Measurements from ENCODE around the gene VHLL.

Gene VHLL

GRCh38 chr1:156310962-156311361 lies 11.9 kb upstream of the VHLL start:
- Mint-ChIP-seq H3K36me3 (peaks cover 33 to 58% of the 10 kb centered on the region in 2 donors), H3K9me3 (no peaks in the 10 kb centered on the region), H3K4me3 (no peak overlapping the region), H3K27ac (no peak overlapping the region), H3K27me3 (no peaks in the 10 kb centered on the region), H3K4me1 (peaks cover 0 to 5% of the 10 kb centered on the region in 2 donors)
- DNase-seq (no peak), ATAC-seq (replicated peaks) (no peak)

GRCh38 chr1:156308078-156308477 lies 9.0 kb upstream of the VHLL start:
- Mint-ChIP-seq H3K27ac (no peak overlapping the region), H3K4me1 (peaks cover 0 to 2% of the 10 kb centered on the region in 2 donors), H3K27me3 (no peaks in the 10 kb centered on the region), H3K9me3 (no peaks in the 10 kb centered on the region), H3K4me3 (no peak overlapping the region), H3K36me3 (peaks cover 27 to 51% of the 10 kb centered on the region in 2 donors)
- no peak for ATAC-seq (replicated peaks)
- no peak for DNase-seq

- ATAC-seq (replicated peaks) = no peak
Observed at GRCh38 chr1:156305215-156305614, 6.1 kb upstream of the VHLL start.

GRCh38 chr1:156303241-156303640 lies 4.1 kb upstream of the VHLL start:
- Mint-ChIP-seq H3K27ac (no peak overlapping the region), H3K36me3 (peaks cover 21 to 40% of the 10 kb centered on the region in 2 donors), H3K4me1 (peaks cover 2 to 5% of the 10 kb centered on the region in 2 donors), H3K9me3 (no peaks in the 10 kb centered on the region), H3K27me3 (no peaks in the 10 kb centered on the region), H3K4me3 (no peak overlapping the region)
- ATAC-seq (replicated peaks) (no peak), DNase-seq (no peak)

More at GRCh38 chr1:156305215-156305614, 6.1 kb upstream of the VHLL start:
- peak overlapping the region; percentile 68 for H3K27ac Mint-ChIP-seq
- peaks cover 22 to 45% of the 10 kb centered on the region in 2 donors for H3K36me3 Mint-ChIP-seq
- no peaks in the 10 kb centered on the region for H3K9me3 Mint-ChIP-seq
- no peak for DNase-seq
- no peak overlapping the region for H3K4me3 Mint-ChIP-seq
- no peaks in the 10 kb centered on the region for H3K27me3 Mint-ChIP-seq
- peaks cover 2 to 5% of the 10 kb centered on the region in 2 donors for H3K4me1 Mint-ChIP-seq

- H3K4me3 Mint-ChIP-seq = peak within 1 kb of the TSS; percentile 87 to 94
- ATAC-seq (replicated peaks) (peak; percentile 79 to 81), DNase-seq (peak; percentile 22)
- H3K27me3 Mint-ChIP-seq = no peaks in the 10 kb centered on the region
- H3K36me3 Mint-ChIP-seq = peaks cover 18 to 34% of the 10 kb centered on the region in 2 donors
- peaks cover 12 to 34% of the 10 kb centered on the region in 2 donors for H3K4me1 Mint-ChIP-seq
- peak within 1 kb of the TSS; percentile 85 for H3K27ac Mint-ChIP-seq
- H3K9me3 Mint-ChIP-seq = no peaks in the 10 kb centered on the region
Observed at GRCh38 chr1:156295391-156295947, 3.6 kb downstream of the VHLL start, which contains the start of gene GLMP. Gene GLMP, minus strand, starts transcription at chr1:156295679. Its CDS starts 34 bp downstream, at chr1:156295645.

DNA sequence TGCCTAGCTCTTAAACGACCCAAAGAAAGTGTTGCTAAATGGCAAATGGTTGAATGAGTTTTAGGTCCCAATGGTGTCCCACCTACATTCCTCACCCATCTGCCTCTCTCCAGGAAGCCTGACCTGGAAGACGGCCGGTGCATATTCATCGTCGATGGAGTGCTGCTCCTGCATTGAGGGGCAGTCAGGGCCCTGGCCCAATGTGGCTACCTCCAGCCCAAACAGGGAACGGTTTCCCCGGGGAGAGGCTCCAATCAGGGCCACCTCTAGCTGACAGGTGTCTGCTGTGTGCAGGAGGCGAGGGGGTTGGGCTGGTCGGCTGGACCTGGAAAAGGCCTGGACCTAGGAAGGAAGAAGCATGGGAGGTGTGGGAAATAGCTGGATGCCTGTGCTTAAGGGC lies 5.2 kb downstream of the VHLL start:
- no peaks in the 10 kb centered on the region for H3K27me3 Mint-ChIP-seq
- H3K4me3 Mint-ChIP-seq = peak overlapping the region in 1 of 2 donors; percentile 5
- peaks cover 12 to 34% of the 10 kb centered on the region in 2 donors for H3K4me1 Mint-ChIP-seq
- DNase-seq (no peak), ATAC-seq (replicated peaks) (no peak)
- no peak overlapping the region for H3K27ac Mint-ChIP-seq
- H3K9me3 Mint-ChIP-seq = no peaks in the 10 kb centered on the region
- H3K36me3 Mint-ChIP-seq = peaks cover 16 to 36% of the 10 kb centered on the region in 2 donors

GRCh38 chr1:156293098-156293434 lies 6.0 kb downstream of the VHLL start:
- Mint-ChIP-seq H3K27me3 (no peaks in the 10 kb centered on the region), H3K27ac (peak overlapping the region; percentile 88), H3K4me1 (peaks cover 12 to 34% of the 10 kb centered on the region in 2 donors), H3K4me3 (no peak overlapping the region), H3K36me3 (peaks cover 20 to 37% of the 10 kb centered on the region in 2 donors), H3K9me3 (no peaks in the 10 kb centered on the region)
- DNase-seq (no peak), ATAC-seq (replicated peaks) (no peak)

- H3K9me3 Mint-ChIP-seq = no peaks in the 10 kb centered on the region
- ATAC-seq (replicated peaks) (peak; percentile 80 to 82), DNase-seq (peak; percentile 39)
- H3K36me3 Mint-ChIP-seq = peaks cover 21 to 38% of the 10 kb centered on the region in 2 donors
- peaks cover 12 to 34% of the 10 kb centered on the region in 2 donors for H3K4me1 Mint-ChIP-seq
- H3K27me3 Mint-ChIP-seq = no peaks in the 10 kb centered on the region
- H3K4me3 Mint-ChIP-seq = peak overlapping the region; percentile 72
- peak overlapping the region; percentile 59 for H3K27ac Mint-ChIP-seq
Observed at GRCh38 chr1:156291226-156292061, 7.7 kb downstream of the VHLL start.

DNA sequence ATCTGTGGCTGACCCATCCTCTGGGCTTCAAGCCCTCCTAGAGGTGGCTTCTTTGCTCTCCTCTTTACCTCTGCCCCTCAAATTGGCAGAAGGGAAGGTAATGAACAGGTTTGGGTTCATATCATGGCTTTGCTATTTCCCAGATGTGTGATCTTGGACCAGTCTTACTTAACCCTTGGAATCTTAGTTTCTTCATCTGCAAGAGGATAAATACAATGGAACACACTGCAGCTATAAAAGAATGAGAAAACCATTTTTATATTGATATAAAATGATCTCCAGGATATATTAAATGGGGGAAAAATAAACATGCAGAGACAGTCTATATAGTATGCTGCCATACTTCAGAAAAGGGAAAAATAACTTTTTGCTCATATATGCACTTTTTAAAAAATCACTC lies 9.2 kb downstream of the VHLL start:
- H3K36me3 Mint-ChIP-seq = peaks cover 31 to 49% of the 10 kb centered on the region in 2 donors
- peaks cover 7 to 22% of the 10 kb centered on the region in 2 donors for H3K4me1 Mint-ChIP-seq
- H3K9me3 Mint-ChIP-seq = no peaks in the 10 kb centered on the region
- ATAC-seq (replicated peaks) (no peak), DNase-seq (no peak)
- no peak overlapping the region for H3K4me3 Mint-ChIP-seq
- no peaks in the 10 kb centered on the region for H3K27me3 Mint-ChIP-seq
- H3K27ac Mint-ChIP-seq = no peak overlapping the region

GRCh38 chr1:156286061-156286460 lies 13.0 kb downstream of the VHLL start:
- DNase-seq (no peak), ATAC-seq (replicated peaks) (no peak)
- peaks cover 17 to 40% of the 10 kb centered on the region in 2 donors for H3K36me3 Mint-ChIP-seq
- H3K4me1 Mint-ChIP-seq = peaks cover 19 to 26% of the 10 kb centered on the region in 2 donors
- H3K9me3 Mint-ChIP-seq = no peaks in the 10 kb centered on the region
- H3K27ac Mint-ChIP-seq = no peak overlapping the region
- H3K4me3 Mint-ChIP-seq = no peak overlapping the region
- H3K27me3 Mint-ChIP-seq = no peaks in the 10 kb centered on the region

DNA sequence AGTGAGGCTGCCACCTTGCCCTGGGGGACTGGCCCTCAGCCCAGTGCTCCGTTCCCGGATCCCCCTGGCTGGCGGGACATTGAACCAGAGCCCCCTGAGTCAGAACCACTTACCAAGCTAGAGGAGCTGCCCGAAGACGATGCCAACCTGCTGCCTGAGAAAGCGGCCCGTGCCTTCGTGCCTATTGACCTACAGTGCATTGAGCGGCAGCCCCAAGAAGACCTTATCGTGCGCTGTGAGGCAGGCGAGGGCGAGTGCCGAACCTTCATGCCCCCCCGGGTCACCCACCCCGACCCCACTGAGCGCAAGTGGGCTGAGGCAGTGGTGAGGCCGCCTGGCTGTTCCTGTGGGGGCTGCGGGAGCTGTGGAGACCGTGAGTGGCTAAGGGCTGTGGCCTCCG lies 13.7 kb downstream of the VHLL start:
- Mint-ChIP-seq H3K27ac (no peak overlapping the region), H3K4me3 (no peak overlapping the region), H3K36me3 (peaks cover 17 to 41% of the 10 kb centered on the region in 2 donors), H3K27me3 (no peaks in the 10 kb centered on the region), H3K4me1 (peaks cover 20 to 31% of the 10 kb centered on the region in 2 donors), H3K9me3 (no peaks in the 10 kb centered on the region)
- no peak for DNase-seq
- ATAC-seq (replicated peaks) = no peak

- no peaks in the 10 kb centered on the region for H3K27me3 Mint-ChIP-seq
- H3K36me3 Mint-ChIP-seq = peaks cover 16 to 41% of the 10 kb centered on the region in 2 donors
- H3K4me1 Mint-ChIP-seq = peaks cover 25 to 38% of the 10 kb centered on the region in 2 donors
Observed at GRCh38 chr1:156284757-156285156, 14.3 kb downstream of the VHLL start.

GRCh38 chr1:156284112-156284511 lies 15.0 kb downstream of the VHLL start, which contains the start of gene TMEM79:
Gene TMEM79, plus strand, starts transcription at chr1:156284325. Its CDS starts 902 bp downstream, at chr1:156285227.
- Mint-ChIP-seq H3K27ac (peak within 1 kb of the TSS; percentile 97), H3K27me3 (no peaks in the 10 kb centered on the region), H3K36me3 (peaks cover 16 to 41% of the 10 kb centered on the region in 2 donors), H3K9me3 (no peaks in the 10 kb centered on the region), H3K4me3 (peak within 1 kb of the TSS; percentile 88 to 90), H3K4me1 (peaks cover 25 to 40% of the 10 kb centered on the region in 2 donors)
- DNase-seq (no peak), ATAC-seq (replicated peaks) (no peak)

More at GRCh38 chr1:156284757-156285156, 14.3 kb downstream of the VHLL start:
- ATAC-seq (replicated peaks) (no peak), DNase-seq (no peak)
- H3K4me3 Mint-ChIP-seq = no peak overlapping the region
- no peak overlapping the region for H3K27ac Mint-ChIP-seq
- no peaks in the 10 kb centered on the region for H3K9me3 Mint-ChIP-seq

- peaks cover 16 to 40% of the 10 kb centered on the region in 2 donors for H3K36me3 Mint-ChIP-seq
- H3K27me3 Mint-ChIP-seq = no peaks in the 10 kb centered on the region
- peak overlapping the region; percentile 97 for H3K27ac Mint-ChIP-seq
- peak overlapping the region; percentile 88 to 90 for H3K4me3 Mint-ChIP-seq
- DNase-seq (no peak), ATAC-seq (replicated peaks) (no peak)
- H3K9me3 Mint-ChIP-seq = no peaks in the 10 kb centered on the region
- peaks cover 25 to 40% of the 10 kb centered on the region in 2 donors for H3K4me1 Mint-ChIP-seq
Observed at GRCh38 chr1:156283521-156283920, 15.6 kb downstream of the VHLL start.
